DMS53 treated with DMSO at 0.1 percent for 48 hours (cell line): ENCODE results near the gene ASCL2.
"Not testable (repeated sequence)": the region's sequence is repeated elsewhere in the genome, so short reads cannot be mapped to it uniquely, and the experiment has no call there.

Experiments
- DNase-seq: peaks from one replicate; lab custom pipeline; 2025; ENCODE audit not compliant: unreplicated experiment; lab: John Stamatoyannopoulos, UW

ASCL2 gene

DNA sequence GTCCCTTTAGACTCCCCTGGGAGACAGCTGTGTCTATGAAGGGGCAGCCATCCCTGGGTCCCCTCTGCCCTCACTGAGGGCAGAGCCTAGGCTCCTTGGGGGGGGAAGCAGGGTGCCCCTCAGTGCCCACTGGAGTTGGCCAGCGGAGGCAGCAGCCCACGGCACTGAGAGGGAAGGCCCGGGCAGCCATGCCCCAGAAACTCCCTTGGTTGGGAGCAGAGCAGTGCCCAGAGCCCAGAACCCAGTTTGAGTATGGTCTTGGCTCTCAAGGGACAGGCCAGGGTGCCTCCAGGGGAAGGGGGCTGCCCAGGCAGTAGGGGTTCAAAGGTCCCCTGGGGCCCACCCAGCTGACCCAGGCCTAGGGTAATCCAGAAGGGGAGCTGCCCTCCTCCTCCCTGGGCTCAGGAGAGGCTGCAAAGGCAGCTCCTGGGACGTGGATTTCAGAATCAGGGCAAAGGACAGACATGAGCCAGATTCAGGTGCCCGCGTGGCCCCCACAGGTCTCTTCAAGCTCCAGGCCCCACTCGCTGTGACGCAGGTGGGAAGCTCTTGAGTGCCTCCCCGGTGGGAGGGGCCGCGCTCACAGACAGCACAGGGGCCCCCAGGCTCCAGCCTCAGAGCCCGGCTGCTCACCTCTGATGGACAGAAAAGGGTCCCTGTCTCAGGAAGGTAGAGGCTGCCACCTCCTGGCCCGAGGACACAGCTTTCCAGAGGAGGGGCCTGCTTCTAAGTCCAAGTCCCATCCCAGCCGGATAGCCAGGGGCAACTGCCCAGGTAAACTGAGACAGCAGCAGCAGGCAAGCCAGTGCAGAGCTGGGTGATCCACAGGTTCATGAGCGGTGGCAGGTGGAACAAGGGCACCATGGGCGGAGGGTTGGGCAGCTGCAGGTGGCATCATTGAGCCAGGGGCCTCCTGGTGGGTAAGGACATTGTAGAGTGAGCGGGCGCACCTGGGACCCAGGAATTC lies 28.7 kb upstream of the ASCL2 start:
- DNase-seq = peak; percentile 79

DNA sequence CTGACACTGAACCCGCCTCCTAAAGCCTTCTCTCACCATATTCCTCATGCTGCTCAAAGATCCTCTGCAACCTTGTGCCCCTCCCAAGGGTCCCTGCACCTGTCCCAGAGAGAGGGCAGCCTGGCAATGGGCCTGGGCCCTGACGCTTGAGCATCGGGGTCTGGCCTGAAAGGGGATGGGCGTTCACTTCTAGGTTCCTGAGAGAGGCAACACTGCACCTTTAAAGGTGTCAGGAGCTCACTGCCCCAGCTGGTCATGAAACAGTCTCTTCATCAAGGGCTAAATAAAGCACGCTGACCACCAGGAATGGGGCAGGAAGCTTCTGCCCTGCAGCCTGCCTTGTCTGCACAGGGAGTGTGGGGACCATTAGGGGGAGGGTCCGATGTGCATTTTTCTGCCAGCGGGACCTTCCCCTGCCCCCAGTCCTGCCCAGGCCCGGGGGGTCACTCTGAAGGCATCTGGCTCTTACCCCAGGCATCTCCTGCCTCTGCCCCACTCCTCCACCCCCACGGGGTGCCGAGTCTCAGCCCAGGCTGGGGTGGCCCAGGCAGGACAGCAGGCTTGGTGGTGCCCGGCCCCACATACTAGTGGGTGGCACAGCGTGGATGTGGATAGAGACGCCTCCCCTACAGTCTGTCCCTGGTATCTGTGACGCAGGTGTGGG lies 27.9 kb upstream of the ASCL2 start:
- DNase-seq = no peak

DNA sequence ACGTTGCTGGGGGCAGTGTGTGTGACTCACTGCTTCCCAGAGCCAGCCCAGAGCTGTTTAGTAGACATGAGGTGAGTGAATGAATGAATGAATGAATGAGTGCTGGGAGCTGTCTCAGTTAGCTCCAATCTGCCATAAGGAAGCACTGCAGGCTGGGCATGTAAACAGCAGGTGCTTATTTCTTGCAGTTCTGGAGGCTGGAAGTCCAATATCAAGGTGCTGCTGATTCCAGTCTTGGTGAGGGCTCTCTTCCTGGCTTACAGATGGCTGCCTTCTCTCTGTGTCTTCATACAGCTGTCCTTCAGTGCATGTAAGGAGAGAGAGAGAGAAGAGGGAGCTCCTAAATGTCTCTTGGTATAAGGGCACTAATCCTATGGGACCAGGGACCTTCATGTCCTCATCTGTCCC lies 27.2 kb upstream of the ASCL2 start:
- no peak for DNase-seq

DNA sequence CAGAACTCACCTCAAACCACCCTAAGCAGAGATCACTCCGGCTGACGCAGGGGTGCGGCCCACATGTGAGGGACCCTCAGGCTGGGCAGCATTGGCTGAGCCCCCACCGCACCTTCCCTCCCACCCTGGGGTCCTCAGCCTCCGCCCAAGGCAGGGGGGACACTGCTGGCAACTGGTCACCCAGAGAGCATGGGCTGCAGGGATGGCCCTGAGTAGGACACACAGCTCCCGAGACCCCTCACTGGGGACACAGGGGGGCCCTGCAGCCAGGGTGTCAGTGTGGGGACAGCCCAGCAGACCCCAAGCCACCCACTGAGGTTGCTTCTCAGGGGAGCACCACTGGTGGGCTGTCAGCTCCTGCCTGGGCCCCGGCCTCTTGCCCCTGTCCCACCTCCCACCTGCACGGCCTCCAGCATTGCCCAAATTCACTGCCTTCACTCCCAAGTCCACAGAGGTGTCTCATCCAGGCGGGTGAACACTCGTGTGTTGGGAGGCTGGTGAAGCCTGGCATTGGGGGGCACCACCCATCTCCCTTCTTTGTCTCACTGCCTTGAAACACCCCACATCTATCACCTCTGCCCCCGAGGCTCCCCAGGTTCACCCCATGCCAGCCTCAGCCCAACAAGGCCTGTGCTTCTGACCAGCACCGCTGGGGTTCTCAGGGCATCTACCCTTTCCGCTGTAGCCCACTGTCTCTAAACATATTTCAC lies 26.7 kb upstream of the ASCL2 start:
- no peak for DNase-seq

DNA sequence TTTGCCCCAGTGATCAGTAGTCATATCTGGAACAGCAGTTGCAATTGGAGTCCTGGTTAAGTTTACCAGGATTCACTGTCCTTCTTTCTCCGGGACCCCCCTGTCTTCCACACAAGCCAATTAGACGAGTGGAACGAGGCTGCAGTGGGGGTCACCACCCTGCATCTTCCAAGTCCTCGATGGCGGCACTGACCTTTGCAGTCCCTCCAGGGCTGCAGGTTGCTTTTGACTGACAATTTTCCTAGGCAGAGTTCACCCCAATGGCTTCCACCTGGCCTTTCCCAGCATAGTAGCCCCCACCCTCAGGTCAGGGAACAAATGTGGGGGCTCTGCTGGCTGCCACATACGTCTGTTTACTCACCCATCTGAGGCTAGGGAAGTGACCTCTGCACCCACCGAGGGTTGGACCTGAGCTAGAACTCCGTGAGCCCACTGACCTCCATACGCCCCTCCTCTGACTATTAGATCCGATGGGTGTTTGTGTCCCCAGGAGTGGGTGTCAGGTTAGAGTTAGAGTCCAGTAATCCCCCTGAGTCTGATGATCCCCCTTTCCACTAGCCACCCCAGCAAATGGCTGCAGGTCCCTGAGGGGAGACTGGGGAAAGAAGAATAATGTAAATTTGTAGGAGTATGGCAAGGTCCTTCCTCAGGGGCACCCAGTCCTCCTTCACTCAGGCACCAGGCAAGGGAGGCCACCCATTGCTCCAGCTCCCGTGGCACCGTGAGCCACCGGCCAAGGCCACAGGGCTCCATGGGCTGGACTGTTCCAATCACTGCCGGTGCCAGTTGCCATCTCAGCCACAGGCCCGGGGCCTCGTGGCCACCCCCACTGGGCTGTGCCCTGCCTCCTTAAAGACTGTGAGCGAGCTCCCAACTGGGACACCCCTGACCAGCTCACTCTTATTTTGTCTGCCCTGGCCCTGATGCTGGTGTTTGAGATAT lies 25.9 kb upstream of the ASCL2 start:
- no peak for DNase-seq

DNA sequence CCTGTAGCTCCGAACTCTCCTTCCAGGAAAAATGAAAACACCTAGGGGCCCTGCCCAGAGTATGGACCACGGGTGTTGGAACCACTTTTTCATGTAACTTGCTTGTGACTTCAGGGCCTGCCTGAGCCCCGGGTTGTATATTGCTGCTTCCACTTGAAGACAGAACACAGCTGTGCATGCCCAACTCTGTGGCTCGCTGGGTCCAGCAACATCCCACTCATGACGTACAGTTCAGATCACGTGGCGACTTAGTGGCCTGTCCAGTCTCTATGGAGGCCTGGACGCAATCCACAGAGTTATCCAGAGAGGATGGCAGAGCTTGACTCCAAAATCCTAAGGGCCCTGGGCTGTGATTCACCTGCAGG lies 24.5 kb upstream of the ASCL2 start:
- no peak for DNase-seq

DNA sequence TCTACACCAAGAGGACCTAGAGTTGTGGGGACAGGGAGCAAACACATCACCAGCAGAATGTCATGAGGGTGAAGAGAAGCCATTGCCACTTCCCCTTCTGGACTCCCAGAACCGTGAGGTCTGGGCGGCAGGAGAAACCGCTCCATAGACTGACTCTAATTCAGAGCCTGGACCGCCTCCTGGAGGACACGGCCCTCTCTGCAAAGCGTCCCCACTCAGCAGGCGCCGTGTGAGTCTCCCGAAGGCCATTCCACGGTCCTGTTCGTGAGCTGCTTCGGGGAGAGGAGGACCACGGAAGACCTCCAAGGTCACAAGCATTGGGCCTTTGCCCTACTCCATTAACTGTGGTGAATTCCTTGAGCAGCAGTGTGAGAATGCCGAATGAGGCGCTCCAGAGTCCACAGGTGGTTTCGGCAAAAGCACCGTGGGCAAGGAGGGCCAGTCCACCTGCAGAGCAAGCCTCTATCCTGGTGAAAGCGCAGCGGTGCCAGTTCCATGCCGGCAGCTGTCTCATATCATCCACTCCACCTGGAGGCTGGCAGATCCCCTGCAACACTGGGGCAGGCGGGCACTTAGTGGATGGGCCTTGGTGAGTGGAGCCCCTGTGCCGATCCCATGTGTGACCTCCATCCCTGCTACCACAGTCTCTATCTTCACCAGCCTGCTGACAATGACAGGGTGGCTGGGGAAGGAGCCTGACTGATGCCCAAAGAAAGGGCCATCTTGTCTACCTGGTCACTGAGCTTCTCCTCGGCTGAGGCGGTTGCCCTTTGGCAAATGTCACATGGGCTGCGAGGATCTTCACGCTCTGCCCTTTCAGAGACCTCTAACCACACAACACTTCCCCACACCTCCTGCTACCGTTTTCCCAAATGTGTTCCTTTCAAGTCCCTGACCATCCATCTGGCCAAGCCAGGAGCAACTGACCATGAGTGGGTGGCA lies 23.9 kb upstream of the ASCL2 start:
- DNase-seq = no peak

DNA sequence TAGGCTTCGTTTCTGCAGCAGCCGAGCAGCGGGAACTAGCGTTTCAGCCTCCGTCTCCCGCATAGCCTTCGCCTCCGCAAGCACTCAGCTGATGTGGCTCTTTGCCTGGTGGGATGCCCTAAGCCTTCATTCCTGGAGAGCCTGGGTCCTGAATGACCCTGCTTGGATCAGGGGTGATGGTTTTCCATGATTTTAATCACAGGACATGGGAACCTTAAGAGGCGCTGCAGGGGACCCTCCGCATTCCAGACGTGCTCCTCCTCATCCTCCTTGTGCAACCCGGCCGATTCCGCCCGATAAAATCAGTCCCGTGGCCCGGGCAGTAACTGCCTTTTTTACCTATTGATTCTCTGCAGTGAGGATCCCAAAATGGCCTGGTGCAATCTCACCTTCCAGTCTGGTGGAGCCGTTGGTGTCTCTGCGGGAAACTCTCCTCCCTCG lies 23.2 kb upstream of the ASCL2 start:
- no peak for DNase-seq

DNA sequence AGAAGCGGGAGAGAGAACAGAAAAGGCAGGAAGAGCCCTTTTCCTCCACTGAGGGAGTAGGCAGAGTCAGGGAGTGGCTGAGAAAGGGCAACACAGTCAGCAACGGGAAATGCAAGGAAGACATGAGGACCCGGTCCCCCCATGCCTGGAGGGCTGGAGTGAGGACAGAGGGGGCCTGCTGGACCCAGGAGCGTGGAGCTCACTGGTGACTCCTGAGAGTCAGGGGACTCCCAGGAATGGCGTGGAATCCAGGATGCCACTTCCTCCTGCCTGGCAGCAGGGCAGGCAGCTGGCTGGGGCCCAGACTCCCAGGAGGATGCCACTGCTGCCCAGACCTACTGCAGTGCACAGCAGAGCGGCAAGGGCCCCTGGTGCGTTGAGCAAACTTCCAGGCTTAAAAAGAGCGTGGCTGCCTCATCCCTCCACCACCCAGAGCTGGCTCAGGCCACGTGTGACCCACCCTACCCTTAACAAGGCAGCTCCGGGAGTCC lies 20.0 kb upstream of the ASCL2 start:
- DNase-seq = peak; percentile 43

DNA sequence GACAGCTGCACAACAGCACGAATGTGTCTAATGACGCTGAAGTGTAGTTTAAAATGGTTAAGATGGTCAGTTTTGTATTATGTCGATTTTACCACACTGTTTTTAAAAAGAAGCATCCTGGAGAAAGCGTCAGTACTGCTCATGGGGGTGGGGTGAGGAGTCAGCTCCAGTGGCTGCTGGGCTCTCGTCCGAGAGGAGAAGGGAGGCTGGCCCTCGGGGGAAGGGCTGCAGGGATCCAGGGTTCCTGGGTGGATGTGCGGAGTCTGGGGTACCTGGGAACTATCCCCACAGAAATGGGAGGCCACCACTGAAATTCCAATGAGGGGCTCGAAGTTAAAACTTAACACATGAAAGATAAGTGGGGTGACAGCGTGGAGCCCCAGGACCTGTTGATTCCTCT lies 19.5 kb upstream of the ASCL2 start:
- DNase-seq = no peak

DNA sequence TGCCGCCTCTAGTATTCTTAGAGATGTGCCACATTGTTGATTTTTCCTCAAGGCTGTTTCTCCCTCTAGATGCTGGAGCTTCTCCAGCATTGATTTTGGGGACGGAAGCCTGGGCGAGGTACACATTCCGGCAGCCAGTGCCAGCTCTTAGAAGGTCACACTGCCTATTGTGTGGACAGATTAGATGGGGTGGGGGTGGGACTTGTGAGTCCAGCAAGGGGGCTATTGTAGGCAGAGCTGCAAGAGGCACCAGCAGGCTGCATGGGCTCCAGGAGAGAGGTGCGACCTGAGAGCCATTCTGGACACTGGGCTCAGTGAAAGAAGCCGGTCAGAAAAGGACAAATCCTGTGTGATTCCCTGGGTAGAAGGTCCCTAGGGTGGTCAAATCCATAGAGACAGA lies 19.0 kb upstream of the ASCL2 start:
- DNase-seq = no peak

DNA sequence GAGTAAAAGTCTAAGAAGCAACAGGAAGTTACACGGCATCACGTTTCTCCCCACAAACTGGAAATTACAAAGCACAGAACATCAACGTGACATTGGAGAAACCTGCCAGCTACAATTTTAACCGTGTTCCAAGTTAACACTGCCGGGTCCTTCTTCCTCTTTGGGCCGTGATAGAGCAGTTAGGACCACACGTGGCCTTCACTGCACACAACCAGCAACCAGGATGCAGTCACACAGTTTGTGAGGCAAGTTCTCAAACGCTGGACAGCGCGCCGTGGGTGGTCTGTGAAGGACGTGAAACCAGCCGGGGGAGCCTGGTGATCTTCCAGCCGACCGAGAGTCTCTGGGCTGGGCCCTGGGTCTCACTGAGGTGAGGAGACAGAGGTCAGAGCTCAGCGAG lies 16.7 kb upstream of the ASCL2 start:
- DNase-seq = no peak

DNA sequence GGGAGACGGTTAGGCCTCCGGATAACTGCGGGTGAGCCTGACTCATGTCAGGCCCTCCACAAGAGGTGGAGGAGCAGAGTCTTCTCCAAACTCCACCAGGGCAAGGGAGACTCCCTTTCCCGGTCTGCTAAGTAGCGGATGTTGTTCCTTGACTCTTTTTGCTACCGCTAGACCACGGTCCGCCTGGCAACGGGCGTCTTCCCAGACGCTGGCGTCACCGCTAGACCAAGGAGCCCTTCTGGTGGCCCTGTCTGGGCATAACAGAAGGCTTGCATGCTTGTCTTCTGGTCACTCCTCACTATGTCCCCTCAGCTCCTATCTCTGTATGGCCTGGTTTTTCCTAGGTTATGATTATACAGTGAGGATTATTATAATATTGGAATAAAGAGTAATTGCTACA lies 16.0 kb upstream of the ASCL2 start:
- DNase-seq = not testable (repeated sequence)

DNA sequence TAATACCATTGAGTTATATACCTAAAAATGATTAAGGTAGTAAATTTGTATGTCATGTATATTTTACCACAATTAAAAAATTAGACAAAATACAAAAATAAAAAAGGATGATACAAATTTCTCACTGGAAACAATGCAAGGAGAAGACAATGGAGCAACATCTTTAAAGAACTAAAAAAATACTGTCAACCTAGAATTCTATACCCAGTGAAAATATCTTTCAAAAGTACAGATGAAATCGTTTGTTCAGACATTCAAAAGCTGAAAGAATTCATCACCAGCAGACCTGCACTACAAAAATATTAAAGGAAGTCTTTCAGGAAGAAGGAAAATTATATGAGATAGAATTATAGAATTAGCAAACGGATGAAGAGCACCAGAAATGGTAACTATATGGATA lies 9.8 kb upstream of the ASCL2 start:
- no peak for DNase-seq

DNA sequence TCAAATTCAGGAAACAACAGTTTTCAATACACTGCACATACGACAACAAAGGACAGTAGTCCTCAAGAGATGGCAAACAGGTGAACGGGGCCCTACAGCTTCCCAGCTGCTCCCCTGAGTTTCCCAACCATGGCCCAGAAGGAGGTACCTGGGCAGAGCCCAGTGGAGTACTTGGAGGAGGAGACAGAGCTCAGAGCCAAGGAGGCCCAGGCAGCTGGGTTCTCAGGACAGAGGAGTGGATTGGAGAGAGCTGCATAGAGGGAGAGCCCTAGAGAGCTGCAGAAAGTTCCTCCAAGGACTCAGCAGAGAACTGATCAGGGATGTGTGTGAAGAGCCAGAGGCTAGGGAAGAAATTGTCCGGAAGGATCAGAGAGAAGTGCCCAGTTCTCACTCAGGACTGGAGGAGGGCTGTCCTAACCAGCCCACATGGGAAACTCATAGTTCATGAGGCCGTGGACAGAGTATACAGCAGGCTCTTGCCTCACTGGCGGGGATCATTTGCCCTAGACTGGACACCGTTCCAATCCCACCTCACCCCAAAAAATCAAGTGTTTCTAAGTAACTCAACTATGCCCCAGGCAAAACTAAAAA lies 7.6 kb upstream of the ASCL2 start:
- no peak for DNase-seq

DNA sequence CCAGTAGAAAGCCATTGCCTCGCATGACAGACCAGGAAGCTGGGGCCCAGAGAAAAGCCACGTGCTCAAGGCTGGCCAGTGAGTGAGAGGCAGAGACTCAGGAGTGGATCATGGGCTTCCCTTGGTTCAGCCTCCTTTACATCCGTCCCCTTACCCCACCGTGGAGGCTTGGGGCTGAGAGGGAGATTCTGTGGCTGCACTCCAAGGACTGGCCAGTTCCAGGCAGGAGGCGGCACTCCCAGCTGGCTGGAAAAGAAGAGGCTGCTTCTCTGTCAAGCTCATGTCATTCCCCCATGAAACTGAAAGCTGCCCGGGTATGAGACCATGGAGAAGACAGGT lies 6.6 kb upstream of the ASCL2 start:
- no peak for DNase-seq

DNA sequence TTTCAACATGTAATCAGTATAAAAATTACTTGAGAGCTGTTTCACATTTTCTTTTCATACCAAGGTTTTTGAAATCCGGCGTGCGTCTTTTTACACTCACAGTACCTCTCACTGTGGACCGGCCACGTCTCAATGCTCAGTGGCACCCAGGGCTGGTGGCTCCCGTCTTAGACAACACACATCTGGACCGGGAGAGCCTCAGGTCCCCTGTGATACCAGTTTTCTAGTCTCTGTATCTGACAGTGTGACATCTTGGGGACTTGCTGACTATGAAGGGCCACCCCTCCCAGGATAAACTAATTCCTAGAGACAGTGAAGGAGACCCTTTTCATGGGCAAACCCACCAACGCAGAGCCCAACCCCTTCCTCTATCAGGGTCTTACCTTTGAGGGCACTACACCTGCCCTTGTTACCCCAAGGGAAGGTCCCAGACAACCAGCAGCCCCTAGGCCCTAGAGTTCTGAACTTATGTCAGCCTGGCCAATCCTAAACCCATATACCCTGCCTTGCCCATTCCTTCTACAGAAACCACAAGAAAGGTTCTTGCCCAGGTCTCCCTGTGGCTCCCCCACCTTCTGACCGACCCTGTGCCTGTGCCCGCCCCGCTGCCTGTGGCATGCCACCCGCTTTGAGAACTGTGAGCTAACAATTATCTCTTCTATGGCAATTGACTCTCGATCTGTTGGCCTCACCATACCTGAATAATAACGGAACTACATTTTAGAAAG lies 6.1 kb upstream of the ASCL2 start:
- no peak for DNase-seq
